SK-N-SH treated with all-trans-retinoic acid at 6 μM for 48 hours (cell line): Measurements from ENCODE around the gene NSD1.

Experiments
- ATAC-seq: fragments of 200-7000 bp; cut with Tn5 transposase; 3 replicates; pipeline ENCODE4 v1.9.1; 2020; ENCODE audit warnings: mild to moderate bottlenecking, moderate library complexity
- ARNTL ChIP-seq: fragments of 450-650 bp; formaldehyde crosslinking; IDR thresholded peaks from 2 replicates; pipeline ENCODE4 v1.5.0; 2020; ENCODE audit warnings: low read depth, mild to moderate bottlenecking, moderate library complexity, borderline replicate concordance
- BACH2 ChIP-seq: fragments of 250-450 bp; sonication (Bioruptor Pico); IDR thresholded peaks from 2 replicates; pipeline ENCODE4 v1.9.0; 2021; ENCODE audit warnings: mild to moderate bottlenecking, borderline replicate concordance
- CREB5 ChIP-seq: fragments of 250-450 bp; sonication (Bioruptor Pico); IDR thresholded peaks from 2 replicates; pipeline ENCODE4 v1.5.1; 2020; ENCODE audit warnings: low read depth, mild to moderate bottlenecking, moderate library complexity
- CSDC2 ChIP-seq: fragments of 250-450 bp; sonication (Bioruptor Pico); IDR thresholded peaks from 2 replicates; pipeline ENCODE4 v1.5.0; 2020; ENCODE audit warnings: mild to moderate bottlenecking, moderate library complexity
- CSRNP3 ChIP-seq: fragments of 250-450 bp; sonication (Bioruptor Pico); IDR thresholded peaks from 2 replicates; pipeline ENCODE4 v1.5.1; 2021; ENCODE audit warnings: mild to moderate bottlenecking, moderate library complexity
- ESRRG ChIP-seq: fragments of 250-450 bp; sonication (Bioruptor Pico); IDR thresholded peaks from 2 replicates; pipeline ENCODE4 v1.6.1; 2021; ENCODE audit warnings: mild to moderate bottlenecking
- GLIS3 ChIP-seq: fragments of 250-450 bp; sonication (Bioruptor Pico); IDR thresholded peaks from 2 replicates; pipeline ENCODE4 v1.5.0; 2020; ENCODE audit warnings: mild to moderate bottlenecking, moderate library complexity
- ISL1 ChIP-seq: fragments of 250-450 bp; sonication (Bioruptor Pico); IDR thresholded peaks from 2 replicates; pipeline ENCODE4 v2.1.2; 2022; ENCODE audit warnings: mild to moderate bottlenecking, moderate library complexity
- OSR1 ChIP-seq: fragments of 250-450 bp; sonication (Bioruptor Pico); IDR thresholded peaks from 2 replicates; pipeline ENCODE4 v1.8.0; 2022; ENCODE audit warnings: moderate library complexity, mild to moderate bottlenecking, inconsistent platforms
- PATZ1 ChIP-seq: fragments of 250-450 bp; sonication (Bioruptor Pico); IDR thresholded peaks from 2 replicates; pipeline ENCODE4 v1.8.0; 2020; ENCODE audit warnings: mild to moderate bottlenecking, moderate library complexity, borderline replicate concordance
- PPARA ChIP-seq: fragments of 250-450 bp; sonication (Bioruptor Pico); IDR thresholded peaks from 2 replicates; pipeline ENCODE4 v1.5.0; 2020; ENCODE audit warnings: mild to moderate bottlenecking, borderline replicate concordance
- RARB ChIP-seq: fragments of 250-450 bp; sonication (Bioruptor Pico); IDR thresholded peaks from 2 replicates; pipeline ENCODE4 v1.8.0; 2021; ENCODE audit warnings: mild to moderate bottlenecking, moderate library complexity
- SNAI2 ChIP-seq: fragments of 250-450 bp; sonication (Bioruptor Pico); IDR thresholded peaks from 2 replicates; pipeline ENCODE4 v1.5.0; 2020; ENCODE audit warnings: mild to moderate bottlenecking, moderate library complexity
- TCF4 ChIP-seq: fragments of 250-450 bp; sonication (Bioruptor Pico); IDR thresholded peaks from 2 replicates; pipeline ENCODE4 v1.8.0; 2021; ENCODE audit warnings: mild to moderate bottlenecking, moderate library complexity, borderline replicate concordance
- TOX ChIP-seq: fragments of 250-450 bp; sonication (Bioruptor Pico); IDR thresholded peaks from 2 replicates; pipeline ENCODE4 v1.8.0; 2021; ENCODE audit warnings: mild to moderate bottlenecking, moderate library complexity, borderline replicate concordance
- TSHZ2 ChIP-seq: fragments of 250-450 bp; sonication (Bioruptor Pico); IDR thresholded peaks from 2 replicates; pipeline ENCODE4 v1.5.0; 2020; ENCODE audit warnings: mild to moderate bottlenecking, moderate library complexity
- ZC3H10 ChIP-seq: fragments of 250-450 bp; sonication (Bioruptor Pico); IDR thresholded peaks from 2 replicates; pipeline ENCODE4 v1.5.1; 2021; ENCODE audit warnings: mild to moderate bottlenecking, moderate library complexity
- ZFP3 ChIP-seq: fragments of 250-450 bp; sonication (Bioruptor Pico); IDR thresholded peaks from 2 replicates; pipeline ENCODE4 v1.5.0; 2020; ENCODE audit warnings: mild to moderate bottlenecking, moderate library complexity
- ZFP30 ChIP-seq: fragments of 450-650 bp; formaldehyde crosslinking; IDR thresholded peaks from 2 replicates; pipeline ENCODE4 v1.5.0; 2022; ENCODE audit warnings: mild to moderate bottlenecking, moderate library complexity
- ZNF565 ChIP-seq: fragments of 450-650 bp; formaldehyde crosslinking; conservative IDR thresholded peaks from 2 replicates; pipeline ENCODE4 v1.5.0; 2020; ENCODE audit warnings: low read depth, mild to moderate bottlenecking, moderate library complexity
- ZNF70 ChIP-seq: fragments of 450-650 bp; formaldehyde crosslinking; IDR thresholded peaks from 2 replicates; pipeline ENCODE4 v1.5.0; 2020; ENCODE audit warnings: mild to moderate bottlenecking, moderate library complexity
- ZNF8 ChIP-seq: fragments of 450-650 bp; formaldehyde crosslinking; IDR thresholded peaks from 2 replicates; pipeline ENCODE4 v1.5.0; 2020; ENCODE audit warnings: mild to moderate bottlenecking, moderate library complexity
- TF ChIP-seq, protein P1 (sequence below): fragments of 250-450 bp; sonication (Bioruptor Pico); IDR thresholded peaks from 2 replicates; pipeline ENCODE4 v1.8.0; 2021; ENCODE audit warnings: low read depth, mild to moderate bottlenecking, moderate library complexity, borderline replicate concordance

Gene NSD1

DNA sequence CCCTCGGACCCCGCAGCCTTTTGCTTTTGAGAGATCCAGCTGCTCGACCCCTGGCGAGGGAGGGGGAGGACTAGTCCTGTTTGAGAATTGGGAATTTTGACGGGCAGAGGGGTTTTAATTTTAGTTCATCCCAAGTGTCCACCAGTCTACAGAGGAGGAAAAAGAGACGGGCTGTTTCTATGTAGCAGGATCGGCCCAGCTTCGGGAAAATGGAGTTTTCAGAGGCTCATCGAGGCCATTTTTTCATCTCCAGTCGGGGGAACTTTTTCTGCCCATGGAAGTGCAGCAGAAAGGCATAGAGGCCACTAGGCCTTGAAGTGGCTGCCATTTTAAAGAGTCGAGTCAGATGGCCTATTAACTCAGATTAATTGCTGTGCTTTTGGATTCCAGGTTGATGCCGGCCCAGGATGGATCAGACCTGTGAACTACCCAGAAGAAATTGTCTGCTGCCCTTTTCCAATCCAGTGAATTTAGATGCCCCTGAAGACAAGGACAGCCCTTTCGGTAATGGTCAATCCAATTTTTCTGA, 1.2 kb downstream of the NSD1 start:
- peak; percentile 13 for ATAC-seq
- TF ChIP-seq, protein P1, sequence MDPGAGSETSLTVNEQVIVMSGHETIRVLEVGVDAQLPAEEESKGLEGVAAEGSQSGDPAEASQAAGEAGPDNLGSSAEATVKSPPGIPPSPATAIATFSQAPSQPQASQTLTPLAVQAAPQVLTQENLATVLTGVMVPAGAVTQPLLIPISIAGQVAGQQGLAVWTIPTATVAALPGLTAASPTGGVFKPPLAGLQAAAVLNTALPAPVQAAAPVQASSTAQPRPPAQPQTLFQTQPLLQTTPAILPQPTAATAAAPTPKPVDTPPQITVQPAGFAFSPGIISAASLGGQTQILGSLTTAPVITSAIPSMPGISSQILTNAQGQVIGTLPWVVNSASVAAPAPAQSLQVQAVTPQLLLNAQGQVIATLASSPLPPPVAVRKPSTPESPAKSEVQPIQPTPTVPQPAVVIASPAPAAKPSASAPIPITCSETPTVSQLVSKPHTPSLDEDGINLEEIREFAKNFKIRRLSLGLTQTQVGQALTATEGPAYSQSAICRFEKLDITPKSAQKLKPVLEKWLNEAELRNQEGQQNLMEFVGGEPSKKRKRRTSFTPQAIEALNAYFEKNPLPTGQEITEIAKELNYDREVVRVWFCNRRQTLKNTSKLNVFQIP (CRISPR knock-in tag): no peak
- TF ChIP-seq ZFP3 (CRISPR knock-in tag) (no peak), CSRNP3 (CRISPR knock-in tag) (no peak), PATZ1 (no peak)

DNA sequence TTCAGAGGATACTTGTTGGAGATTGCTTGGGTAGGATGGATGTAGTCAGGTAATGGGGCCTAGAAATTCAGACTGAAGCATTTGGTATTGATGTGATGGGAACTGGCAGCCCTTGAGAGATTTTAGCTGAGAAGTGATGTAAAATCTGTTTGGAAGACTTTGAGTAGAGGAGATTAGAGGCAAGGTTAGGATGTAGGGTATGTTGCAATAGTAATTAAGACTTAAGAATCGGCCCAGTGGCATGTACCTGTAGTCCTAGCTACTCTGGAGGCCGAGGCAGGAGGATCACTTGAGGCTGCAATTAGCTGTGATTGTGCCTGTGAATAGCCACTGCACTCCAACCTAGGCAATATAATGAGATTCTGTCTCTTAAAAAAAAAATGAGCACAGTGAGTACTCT, 6.7 kb downstream of the NSD1 start:
- ATAC-seq: no peak
- TF ChIP-seq TCF4 (CRISPR knock-in tag): no peak
- TF ChIP-seq ARNTL: no peak
- TF ChIP-seq CREB5: no peak
- TF ChIP-seq SNAI2: no peak
- TF ChIP-seq ZC3H10 (CRISPR knock-in tag): no peak
- TF ChIP-seq ZFP30 (CRISPR knock-in tag): no peak
- TF ChIP-seq CSDC2 (CRISPR knock-in tag): no peak
- TF ChIP-seq ZNF565: no peak
- no peak for TF ChIP-seq PPARA (CRISPR knock-in tag)
- no peak for TF ChIP-seq TOX (CRISPR knock-in tag)
- TF ChIP-seq, protein P1 (CRISPR knock-in tag): no peak
- no peak for TF ChIP-seq ESRRG
- TF ChIP-seq BACH2: no peak
- TF ChIP-seq OSR1 (CRISPR knock-in tag): no peak
- TF ChIP-seq GLIS3: no peak

DNA sequence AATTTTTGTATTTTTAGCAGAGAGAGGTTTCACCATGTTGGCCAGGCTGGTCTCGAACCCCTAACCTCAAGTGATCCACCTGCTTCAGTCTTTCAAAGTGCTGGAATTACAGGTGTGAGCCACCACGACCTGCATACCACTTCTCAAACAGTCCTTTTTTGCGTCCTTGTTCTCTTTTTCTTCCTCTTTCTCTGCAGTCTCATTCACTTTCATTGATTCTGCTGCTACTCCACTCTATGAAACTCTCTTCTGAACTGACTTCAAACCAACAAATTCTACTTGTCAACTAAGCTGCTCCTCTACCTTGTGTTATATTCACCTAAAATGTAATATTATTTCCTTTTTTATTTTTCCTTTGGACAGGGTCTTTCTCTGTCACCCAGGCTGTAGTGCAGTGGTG, 7.9 kb downstream of the NSD1 start:
- no peak for ATAC-seq
- TF ChIP-seq RARB (CRISPR knock-in tag) (no peak), ZNF70 (CRISPR knock-in tag) (no peak), ZNF8 (no peak), TSHZ2 (no peak), OSR1 (CRISPR knock-in tag) (no peak), SNAI2 (no peak), TOX (CRISPR knock-in tag) (no peak), ESRRG (no peak), ZFP3 (CRISPR knock-in tag) (no peak), ISL1 (CRISPR knock-in tag) (no peak), GLIS3 (no peak), CREB5 (no peak), ZC3H10 (CRISPR knock-in tag) (no peak), CSDC2 (CRISPR knock-in tag) (no peak), ZNF565 (no peak)
- TF ChIP-seq, protein P1 (CRISPR knock-in tag): no peak
